GM21381 (cell line): ENCODE measurements around the gene FOXP4.

Source experiments
- ATAC-seq: cut with Tn5 transposase; IDR thresholded peaks from one replicate; pipeline ENCODE4 v1.9.1; 2021; ENCODE audit warnings: mild to moderate bottlenecking, moderate library complexity; ENCODE audit not compliant: unreplicated experiment

The FOXP4 gene

DNA sequence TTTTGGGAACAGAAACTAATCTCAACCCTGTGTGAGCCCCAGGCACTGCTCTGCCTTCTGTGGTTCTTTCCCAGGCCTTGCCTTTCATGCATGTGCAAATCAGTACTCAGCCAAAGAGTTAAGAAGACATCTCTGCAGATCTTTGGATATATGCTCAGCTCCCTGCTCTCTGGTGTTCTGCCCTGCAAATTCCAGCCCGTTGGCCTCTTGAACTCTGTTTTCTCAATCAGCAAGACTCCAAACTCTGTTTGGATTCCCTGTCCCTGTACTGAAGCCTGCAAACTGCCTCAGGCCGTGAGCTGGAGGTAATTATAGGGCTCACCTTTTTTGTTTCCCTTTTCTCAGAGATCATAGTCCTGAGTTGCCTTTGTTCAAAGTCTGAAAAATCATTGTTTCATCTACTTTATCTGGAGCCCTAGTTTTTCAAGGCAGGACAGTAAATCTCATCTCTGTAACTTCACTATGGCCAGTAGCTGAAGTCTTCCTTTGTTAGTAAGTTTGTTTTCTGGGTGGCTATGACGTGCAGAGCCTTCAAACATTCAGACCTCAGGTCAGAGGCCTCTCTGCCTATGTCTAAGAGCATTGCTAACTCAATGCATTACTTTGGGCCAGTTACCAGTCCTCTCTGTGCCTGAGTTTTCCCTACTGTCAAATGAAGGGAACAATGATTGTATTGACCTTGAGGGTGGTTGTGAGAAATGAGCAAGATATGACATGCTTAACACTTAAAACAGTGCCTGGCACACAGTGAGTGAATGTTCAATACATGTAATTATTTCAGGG, 76.2 kb downstream of the FOXP4 start:
- no peak for ATAC-seq

DNA sequence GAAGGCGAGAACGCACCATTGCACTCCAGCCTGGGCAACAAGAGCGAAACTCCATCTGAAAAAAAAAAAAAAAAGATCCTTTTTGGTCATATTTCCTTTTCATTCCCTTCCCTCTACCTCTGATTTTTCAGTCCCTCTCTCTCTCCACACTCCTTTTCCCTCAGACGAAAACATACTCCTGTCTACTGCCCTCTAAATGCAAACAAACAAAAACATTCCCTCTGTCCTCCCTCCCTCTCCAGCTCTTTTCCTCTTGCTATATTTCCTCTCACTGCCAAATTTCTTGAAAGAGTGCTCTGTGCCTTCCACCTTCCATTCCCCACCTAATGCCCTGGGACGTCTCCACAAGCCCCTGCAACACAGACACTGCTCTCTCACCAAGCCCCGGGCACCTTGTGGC, 77.1 kb downstream of the FOXP4 start:
- no peak for ATAC-seq

DNA sequence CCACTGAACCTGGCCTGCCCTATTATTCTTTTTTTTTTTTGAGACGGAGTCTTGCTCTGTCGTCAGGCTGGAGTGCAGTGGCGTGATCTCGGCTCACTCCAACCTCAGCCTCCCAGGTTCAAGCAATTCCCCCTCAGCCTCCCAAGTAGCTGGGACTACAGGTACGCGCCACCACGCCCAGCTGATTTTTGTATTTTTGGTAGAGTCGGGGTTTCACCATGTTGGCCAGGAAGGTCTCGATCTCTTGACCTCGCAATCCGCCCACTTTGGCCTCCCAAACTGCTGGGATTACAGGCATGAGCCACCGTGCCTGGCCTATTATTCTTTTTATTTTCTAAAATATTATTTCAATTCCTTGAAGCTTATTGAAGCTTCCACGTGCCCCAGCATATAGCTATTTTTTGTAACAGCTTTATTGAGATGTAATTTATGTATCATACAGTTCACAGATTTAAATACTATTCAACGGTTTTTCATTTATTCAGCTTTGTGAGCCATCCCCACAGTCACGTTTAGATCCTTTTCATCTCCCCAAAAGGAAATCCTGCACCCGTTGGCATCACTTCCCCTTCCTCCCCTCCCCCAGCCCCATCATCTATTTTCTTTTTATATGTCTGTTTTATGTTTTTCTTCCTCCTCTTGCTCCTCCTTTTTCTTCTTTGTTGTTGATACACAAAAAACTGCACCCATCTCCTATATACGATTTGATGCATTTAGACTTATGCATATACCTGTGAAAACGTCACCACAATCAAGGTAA, 78.6 kb downstream of the FOXP4 start:
- no peak for ATAC-seq

DNA sequence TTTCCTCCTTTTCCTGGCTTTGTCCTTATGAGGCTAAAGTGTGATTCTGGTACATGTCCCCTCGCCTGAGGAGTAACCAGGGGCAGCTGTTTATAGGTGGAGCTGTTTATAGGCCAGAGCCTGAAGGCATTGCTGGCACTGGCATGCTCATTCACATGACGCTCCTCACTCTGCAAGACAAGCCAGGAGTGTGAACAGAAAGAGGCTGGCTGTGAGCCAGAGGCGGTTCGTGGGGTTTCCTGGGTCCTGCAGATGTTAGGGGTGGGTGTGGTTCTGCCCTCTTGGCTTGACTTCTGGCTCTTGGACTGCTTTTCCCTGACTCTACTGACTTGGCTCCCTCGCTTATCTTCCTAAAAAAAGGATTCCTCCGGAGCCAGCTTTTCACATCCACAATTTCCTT, 79.3 kb downstream of the FOXP4 start:
- no peak for ATAC-seq

DNA sequence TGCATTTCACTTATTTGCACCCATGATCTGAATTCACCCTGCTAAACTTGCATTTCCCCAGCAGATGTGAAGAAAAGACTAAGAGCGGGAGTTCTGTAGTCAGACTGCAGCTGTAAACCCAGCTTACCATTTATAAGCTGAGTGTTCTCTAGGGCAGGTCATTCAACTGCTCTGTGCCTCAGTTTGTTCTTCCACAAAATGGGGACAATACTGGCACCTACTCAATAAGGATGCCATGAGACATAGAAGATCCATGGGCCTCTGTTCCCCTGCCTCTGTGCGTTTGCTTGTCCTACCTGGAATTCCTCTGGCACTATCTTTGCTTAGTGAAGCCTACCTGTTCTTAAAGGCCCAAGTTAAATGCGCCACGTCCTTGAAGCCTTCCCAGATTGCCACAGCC, 79.8 kb downstream of the FOXP4 start:
- no peak for ATAC-seq

DNA sequence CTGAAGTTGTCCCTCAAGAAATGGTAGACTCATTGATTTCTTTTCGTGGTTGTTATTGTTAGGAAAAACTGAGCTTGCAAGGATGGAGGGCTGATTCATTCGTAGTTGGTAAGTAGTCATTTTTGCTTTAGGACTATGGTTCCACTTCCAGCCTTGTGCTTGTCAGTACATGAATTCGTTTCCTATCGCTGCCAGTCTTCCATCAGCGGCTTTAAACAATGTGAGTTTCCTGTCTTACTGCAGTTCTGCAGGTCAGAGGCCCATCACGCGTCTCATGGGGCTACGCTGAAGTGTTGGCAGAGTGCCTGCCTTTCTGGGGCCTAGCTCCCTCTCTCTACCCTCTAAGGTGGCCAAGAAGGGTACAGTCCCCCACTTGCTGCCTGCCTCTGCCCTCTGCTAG, 80.7 kb downstream of the FOXP4 start:
- no peak for ATAC-seq

DNA sequence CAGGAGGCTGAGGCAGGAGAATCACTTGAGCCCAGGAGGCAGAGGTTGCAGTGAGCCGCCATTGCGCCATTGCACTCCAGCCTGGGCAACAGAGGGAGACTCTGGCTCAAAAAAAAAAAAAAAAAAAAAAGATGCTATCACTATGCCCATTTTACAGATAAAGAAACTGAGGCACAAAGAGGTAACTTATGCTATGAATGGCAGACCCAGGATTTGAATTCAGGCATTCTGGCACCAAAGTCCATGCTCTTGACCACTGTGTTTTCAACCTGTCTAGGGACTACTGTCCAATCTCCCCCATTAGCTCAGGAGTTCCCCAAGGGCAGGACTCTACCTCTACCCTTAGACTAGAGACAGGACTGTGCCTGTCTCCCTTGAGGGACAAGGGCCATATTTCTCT, 82.9 kb downstream of the FOXP4 start:
- ATAC-seq, result no peak

DNA sequence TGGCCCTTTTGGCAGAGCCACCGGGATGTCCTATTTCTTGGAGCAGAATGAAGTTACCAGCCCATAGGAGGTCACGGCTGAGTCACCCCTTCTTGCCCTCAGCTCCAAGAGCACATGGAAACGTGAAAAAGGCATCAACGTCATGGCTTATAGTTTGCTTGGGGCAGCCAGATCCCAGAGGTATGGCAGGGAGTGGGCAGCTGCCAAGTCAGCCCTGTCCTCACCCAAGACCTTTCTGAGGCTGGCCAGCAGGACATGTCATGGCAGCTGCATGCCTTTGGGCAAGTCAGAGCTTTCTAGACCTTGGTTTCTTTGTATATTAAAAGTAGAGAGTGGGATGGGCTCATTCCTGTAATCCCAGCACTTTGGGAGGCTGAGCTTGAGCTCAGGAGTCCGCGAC, 83.9 kb downstream of the FOXP4 start:
- no peak for ATAC-seq

DNA sequence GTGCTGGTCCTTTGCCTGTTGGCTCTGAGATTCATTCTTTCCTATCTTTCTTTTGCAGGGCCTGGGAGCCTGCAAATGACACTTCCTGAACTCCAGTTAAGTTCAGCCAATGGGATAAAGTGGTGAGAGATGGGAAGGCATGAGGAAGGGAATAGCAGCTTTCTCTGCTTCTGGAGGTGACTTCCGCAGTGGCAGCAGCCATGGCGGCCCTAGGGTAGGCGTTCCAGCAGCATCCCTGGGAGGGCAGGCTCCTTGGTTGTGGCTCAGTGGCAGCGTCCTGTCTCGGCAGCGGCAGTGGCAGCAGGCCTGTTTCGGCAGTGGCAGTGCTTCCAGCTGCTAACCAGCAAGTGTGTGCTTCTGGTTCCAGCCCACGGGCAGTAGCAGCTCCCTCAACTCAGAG, 84.8 kb downstream of the FOXP4 start:
- ATAC-seq, result no peak

DNA sequence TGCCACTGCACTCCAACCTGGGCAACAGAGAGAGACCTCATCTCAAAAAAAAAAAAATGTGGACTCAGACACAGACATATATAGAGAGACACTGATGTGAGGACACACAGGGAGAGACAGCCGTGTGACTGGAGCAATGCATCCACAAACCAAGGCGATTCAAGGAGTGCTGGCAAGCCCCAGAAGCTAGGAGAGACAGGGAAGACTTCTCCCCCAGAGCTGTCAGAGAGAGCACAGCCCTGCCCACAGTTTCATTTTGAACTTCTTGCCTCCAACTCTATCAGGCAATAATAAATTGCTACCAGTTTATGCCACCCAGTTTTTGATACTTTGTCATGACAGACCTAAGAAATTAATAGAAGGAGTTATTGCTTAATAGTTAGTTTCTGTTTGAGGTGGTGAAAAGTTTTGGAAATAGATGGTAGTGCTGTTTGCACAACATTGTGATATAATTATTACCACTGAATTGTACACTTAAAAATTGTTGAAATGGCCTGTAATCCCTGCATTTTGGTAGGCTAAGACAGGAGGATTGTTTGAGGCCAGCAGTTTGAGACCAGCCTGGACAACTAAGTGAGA, 87.0 kb downstream of the FOXP4 start:
- ATAC-seq, result no peak

DNA sequence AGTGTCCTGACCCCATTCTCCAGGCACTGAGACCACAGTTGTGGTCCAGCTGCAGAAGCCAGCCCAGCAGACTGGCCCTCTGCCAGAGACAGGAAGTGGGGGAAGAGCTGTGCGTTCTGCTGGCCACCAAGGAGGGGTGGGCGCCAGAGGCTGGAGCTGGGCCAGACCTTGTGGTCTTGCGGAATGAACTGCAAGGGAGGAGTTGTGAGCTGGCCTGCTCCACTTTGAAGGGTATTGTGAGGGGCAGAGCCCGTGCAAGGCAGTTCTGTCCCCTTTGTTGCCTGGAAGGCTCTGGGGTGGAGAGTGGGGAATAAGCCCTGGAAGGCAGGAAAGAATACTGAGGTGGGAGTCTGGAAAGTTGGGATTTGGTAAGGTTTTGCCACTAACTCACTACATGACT, 88.5 kb downstream of the FOXP4 start:
- no peak for ATAC-seq

DNA sequence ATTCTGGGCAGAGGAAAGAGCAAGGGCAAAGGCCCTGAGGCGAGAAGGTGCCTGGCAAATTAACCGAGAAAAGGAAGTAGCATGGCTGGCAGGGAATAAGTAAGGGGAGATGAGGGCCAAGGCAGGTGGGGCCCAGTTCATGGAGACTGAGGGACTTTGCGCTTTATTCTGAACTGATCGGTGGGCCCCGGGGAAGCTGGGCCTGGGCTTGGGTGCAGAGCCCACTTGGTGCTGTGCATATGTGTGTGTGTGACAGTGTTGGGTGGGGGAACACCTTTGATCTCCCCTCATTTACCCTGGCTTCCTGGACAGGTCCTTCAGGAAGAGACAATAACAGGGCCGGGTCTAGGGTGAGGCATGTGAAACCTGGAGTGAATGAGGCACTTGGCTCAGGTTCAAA, 89.2 kb downstream of the FOXP4 start:
- ATAC-seq, result no peak

DNA sequence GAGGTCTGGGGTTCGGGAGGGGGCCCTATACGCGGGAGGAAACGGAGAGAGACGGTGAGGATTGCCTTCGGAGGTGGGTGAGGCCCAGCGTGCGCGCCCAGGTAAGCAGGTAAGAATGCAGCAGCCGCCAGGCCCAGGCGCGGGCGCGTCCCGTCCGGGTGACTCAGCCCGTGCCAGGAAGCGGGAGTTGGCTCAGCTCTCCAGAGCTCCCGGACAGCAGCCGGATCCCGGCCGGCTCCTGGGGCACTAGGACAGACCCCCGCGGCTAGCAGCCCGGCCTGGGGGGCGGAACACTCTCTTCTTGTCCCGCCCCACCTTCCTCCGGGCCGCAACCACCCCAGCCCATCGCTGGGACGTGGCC, 90.6 kb downstream of the FOXP4 start:
- ATAC-seq, result no peak

DNA sequence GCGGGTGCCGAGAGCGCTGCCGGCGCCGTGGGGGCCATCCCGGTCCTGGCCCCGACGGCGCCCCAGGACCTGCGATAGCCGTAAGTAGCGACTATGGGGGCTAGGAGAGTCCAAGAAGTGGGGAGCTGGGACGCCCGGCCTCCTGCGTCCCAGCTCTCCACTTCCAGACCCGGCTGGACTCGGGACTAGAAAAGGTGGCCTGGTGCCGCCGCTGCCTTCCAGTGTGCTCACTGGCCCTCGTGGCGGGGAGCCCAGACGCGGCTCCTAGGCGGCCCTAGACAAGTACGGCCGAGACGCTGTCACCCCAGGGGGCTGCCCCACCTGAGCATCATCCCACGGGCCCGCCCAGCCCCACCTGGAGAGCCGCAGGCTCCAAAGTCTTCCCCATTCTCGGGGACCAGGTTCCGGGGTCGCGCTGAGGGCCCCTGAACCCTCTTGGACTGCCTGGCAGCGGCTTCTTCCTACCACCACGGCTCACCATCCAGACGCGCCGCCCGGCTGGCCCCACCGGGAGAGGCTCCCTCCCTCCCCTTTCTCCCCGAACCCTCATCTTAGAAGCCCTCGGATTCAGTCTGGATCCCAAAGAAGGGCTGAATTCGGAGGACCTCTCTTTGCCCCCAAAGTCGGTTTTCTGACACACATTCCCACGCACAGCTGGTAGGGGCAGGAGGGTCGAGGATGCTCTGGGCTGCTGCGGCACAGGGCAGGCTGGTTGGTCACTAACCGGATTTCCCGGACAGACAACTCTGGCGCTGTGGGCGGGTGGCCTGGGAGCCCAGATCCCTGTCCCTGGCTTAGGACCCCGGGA, 91.2 kb downstream of the FOXP4 start:
- ATAC-seq, result no peak

DNA sequence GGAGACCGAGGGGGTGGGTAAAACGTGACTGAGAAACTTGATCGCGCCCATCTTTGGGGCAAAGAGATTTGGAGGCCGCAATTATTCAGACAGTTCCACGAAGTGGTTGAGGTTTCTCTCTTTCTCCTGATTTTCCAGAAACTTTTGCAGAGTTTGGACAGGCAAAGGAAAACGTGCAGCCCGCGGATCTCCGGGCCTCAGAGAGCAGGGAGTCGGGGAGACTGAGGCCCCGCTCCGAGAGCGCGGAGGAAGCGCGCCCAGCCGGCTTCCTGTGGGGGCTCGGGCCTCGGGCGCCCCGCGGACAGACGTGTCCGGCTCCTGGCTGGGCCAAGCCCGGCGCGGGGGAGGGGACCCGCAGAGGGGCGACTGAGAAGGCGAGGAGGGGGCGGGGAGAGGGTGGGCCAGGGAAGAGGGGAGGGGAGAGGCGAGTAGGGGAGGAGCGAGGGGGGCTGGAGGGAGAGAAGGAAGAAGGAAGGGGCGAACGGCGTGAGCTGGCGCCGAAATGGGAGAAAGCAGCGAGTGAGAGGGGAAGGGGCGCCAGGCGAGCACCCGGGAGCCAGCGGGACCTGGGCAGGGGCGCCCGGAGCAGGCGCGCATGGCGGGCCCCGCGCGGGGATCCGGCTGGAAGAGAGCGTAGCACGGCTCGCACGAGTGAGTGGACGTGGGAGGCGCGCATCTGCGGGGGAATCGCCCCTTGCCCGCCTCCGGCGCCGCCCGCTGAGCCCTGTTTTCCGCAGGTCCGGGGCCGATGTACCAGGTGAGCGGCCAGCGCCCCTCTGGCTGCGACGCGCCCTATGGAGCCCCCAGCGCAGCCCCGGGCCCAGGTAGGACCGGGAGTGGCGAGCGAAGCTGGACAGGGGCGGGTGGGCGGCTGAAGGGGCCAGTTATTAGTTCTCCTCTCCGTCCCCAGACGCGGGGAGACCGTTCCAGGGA, 92.1 kb downstream of the FOXP4 start, which contains the start of gene MDFI:
Gene MDFI, plus strand, starts transcription at position 467 of the 933 bp plus-strand sequence. Its CDS starts 282 bp downstream, at position 749.
- no peak for ATAC-seq

DNA sequence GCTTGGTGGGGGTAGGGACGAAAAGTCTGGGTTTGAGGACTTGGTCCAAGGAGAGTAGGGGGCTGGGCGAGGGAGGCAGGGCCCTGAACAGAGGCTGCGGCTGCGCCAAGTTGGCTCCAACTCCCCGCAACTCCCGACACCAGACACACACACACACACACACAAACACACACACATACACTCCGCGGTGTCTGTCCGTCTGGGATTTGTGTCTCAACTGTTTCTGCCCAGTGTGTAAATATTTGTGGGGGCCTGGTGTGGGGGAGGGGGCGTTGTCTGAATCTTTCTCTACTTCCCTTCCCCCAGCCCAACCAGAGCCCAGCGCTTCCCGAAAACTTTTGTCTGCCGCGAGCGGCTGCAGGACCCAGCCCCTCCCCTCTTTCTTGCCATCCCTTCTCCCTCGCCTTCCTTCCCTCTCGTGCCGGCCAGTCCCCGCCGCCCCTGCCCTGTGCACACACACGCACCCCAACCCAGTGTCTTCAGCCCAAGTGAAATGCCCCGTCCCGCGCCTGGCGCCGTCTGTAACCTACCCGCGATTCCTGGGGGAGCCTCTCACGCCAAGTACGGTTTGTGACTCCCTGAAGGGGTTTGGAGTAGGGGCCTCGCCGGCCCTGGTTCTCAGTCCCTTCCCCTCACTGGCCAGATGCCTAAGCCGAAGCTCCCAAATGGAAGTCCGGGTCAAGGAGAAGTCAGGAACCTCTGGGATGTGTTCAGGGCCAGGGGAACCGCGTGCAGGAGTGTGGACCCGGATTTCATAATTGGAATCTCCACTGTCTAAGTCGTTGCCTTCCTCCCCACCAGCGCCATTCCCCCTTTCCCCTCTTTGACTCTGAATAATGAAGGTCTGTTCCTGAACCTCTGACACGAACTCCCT, 93.0 kb downstream of the FOXP4 start:
- ATAC-seq, result no peak

DNA sequence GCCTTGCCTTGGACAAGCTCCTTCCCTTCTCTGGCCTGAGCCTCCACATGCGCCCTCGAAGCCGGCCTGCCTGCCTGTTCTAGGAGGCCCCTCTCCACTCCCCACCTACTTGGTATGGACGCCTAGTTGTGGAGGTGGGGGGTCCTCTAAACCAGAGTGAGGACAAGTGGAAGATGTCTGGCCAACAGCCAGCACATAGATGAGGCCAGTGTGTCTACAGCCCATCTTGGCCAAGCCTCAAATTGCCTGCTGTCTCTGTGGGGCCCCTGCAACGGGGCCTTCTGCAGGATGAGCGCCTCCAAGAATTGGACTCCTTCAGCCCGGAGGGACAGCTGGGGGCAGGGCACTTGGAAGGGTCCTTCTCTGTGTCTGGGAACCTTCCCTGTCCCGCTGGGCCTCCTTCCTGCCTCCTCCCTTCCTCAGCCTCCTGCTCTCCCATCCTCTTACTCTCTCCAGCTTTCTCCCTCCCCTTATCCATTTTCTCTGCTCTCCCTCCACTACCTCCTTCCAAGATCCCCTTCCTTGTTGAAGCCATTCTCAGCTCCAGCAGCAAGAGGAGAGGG, 93.7 kb downstream of the FOXP4 start:
- ATAC-seq, result no peak

DNA sequence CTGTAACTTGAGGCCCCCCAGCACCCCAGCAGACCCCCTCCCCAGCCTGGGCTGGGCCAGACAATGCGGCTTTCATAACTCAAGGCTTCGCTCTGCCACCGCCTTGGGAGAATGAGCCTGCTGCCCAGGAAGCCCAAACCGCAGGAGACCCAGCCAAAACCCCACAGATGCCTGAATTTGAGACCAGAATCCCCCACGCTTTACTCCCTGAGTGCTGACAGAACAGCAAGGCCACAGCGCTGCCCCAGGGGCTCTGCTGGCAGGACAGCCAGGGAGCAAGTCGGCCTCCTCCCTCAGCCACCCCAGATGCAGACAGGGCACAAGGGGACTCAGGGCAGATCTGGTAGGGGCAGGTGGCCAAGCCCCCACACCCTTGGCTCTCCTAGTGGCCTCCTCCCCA, 94.2 kb downstream of the FOXP4 start:
- ATAC-seq, result no peak

DNA sequence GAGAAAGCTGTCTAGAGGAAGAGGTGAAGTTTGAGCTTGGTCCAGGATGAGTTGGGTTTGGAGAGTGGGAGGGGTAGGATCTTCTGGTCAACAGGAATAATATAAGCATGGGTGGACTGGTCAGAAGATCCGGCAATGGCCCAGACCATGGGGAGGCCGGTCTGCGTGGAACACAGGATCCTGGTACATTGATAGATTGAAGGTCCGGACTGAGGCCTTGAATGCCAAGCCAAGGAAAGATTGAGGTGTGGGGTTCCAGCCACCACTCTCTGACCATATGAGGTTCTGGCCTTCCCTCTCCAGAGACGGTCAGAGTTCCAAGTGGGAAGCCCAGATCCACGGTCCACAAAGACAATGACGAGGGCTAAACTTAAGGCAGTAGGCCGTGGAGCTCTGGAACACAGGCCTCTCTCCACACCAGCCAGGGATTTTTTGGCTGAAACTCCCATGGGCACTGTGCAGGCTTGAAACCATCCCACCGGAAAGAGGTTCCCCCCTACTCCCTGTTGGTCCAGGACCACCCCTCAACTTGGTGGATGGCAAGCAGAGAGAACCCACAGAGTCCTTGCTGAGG, 95.3 kb downstream of the FOXP4 start:
- no peak for ATAC-seq
